Activated CD4-positive, CD25-positive, alpha-beta regulatory T cell (primary cell): Measurements from ENCODE around the gene CRYGN.

Experiments
- DNase-seq, 4 experiments: peaks; one replicate each; lab custom pipeline; 2025; lab: John Stamatoyannopoulos, UW

CRYGN gene

GRCh38 chr7:151391358-151391730 lies 48.6 kb downstream of the CRYGN start:
- DNase-seq = no peak

- no peak for DNase-seq
Measured at GRCh38 chr7:151390598-151391357, 49.2 kb downstream of the CRYGN start.

- DNase-seq = no peak
Measured at GRCh38 chr7:151389768-151390597, 50.0 kb downstream of the CRYGN start.

GRCh38 chr7:151389096-151389767 lies 50.7 kb downstream of the CRYGN start:
- DNase-seq = no peak

- DNase-seq = no peak
Measured at GRCh38 chr7:151388430-151388829, 51.5 kb downstream of the CRYGN start.

- no peak for DNase-seq
Measured at GRCh38 chr7:151388007-151388297, 52.0 kb downstream of the CRYGN start.

- no peak for DNase-seq
Measured at GRCh38 chr7:151387161-151388006, 52.6 kb downstream of the CRYGN start.

- DNase-seq = no peak
Measured at GRCh38 chr7:151386301-151387160, 53.4 kb downstream of the CRYGN start.

- DNase-seq = no peak
Measured at GRCh38 chr7:151385626-151386300, 54.2 kb downstream of the CRYGN start.

GRCh38 chr7:151384776-151385625 lies 54.9 kb downstream of the CRYGN start:
- no peak for DNase-seq

GRCh38 chr7:151384352-151384697 lies 55.6 kb downstream of the CRYGN start:
- no peak for DNase-seq

- DNase-seq = no peak
Measured at GRCh38 chr7:151383638-151384351, 56.1 kb downstream of the CRYGN start.

- no peak for DNase-seq
Measured at GRCh38 chr7:151382079-151382885, 57.7 kb downstream of the CRYGN start.

GRCh38 chr7:151381348-151382078 lies 58.4 kb downstream of the CRYGN start:
- no peak for DNase-seq

GRCh38 chr7:151381098-151381347 lies 58.9 kb downstream of the CRYGN start:
- no peak for DNase-seq

GRCh38 chr7:151380199-151381097 lies 59.5 kb downstream of the CRYGN start:
- DNase-seq = no peak
